H1 (cell line): ENCODE results near the gene SCN10A. TPM values are rescaled to one million over a fixed set of nuclear protein-coding genes. Genes with fewer than 3 reads are reported as not detected.

Experiments used
- CTCF ChIA-PET: fragments of 300-600 bp; sonication (Branson Sonifier 250); formaldehyde crosslinking; loops from one replicate; lab custom pipeline; 2021; ENCODE audit not compliant: partially characterized antibody; lab: Charles Lee
- POLR2A ChIA-PET: fragments of 300-600 bp; sonication (Branson Sonifier 250); formaldehyde crosslinking; loops from one replicate; lab custom pipeline; 2021; ENCODE audit warnings: inconsistent platforms; ENCODE audit not compliant: partially characterized antibody; lab: Charles Lee
- DNase-seq, 2 experiments: peaks; one replicate each; pipeline versions ENCODE4 v3.0.0 to v3.0.0-alpha.2; 2010 to 2022; ENCODE audit warnings: low spot score in 2 of 2, low read depth in 1 of 2, mixed read lengths in 1 of 2
- FAIRE-seq: peaks from 2 replicates; lab custom pipeline; 2011; peaks lifted over from hg19 to GRCh38; lab: Jason Lieb, UNC
- H2AFZ ChIP-seq: 2 replicates; pipeline ENCODE4 v1.8.1; 2012; ENCODE audit warnings: low read length, inconsistent platforms
- H2AK5ac ChIP-seq: 2 replicates; pipeline ENCODE4 v1.6.1; 2013; ENCODE audit warnings: low read depth, low read length
- H2BK120ac ChIP-seq: replicated peaks from 2 replicates; pipeline ENCODE3; 2013; ENCODE audit warnings: low read depth, low read length, inconsistent platforms
- H2BK12ac ChIP-seq: 2 replicates; pipeline ENCODE4 v1.6.1; 2013; ENCODE audit warnings: low read depth, low read length
- H2BK15ac ChIP-seq: 2 replicates; pipeline ENCODE4 v1.6.1; 2013; ENCODE audit warnings: low read length
- H2BK20ac ChIP-seq: 2 replicates; pipeline ENCODE4 v1.6.1; 2013; ENCODE audit warnings: low read length
- H2BK5ac ChIP-seq: 2 replicates; pipeline ENCODE4 v1.6.1; 2013; ENCODE audit warnings: low read depth, low read length
- H3K14ac ChIP-seq: 2 replicates; pipeline ENCODE4 v1.6.1; 2013; ENCODE audit warnings: inconsistent platforms; ENCODE audit not compliant: insufficient read length
- H3K18ac ChIP-seq: 2 replicates; pipeline ENCODE4 v1.6.1; 2013; ENCODE audit warnings: low read length; ENCODE audit errors: extremely low read depth
- H3K23ac ChIP-seq: 2 replicates; pipeline ENCODE4 v1.6.1; 2013; ENCODE audit warnings: inconsistent platforms; ENCODE audit not compliant: insufficient read length
- H3K23me2 ChIP-seq: 2 replicates; pipeline ENCODE4 v1.6.1; 2013; ENCODE audit warnings: low read depth, low read length
- H3K27ac ChIP-seq: 2 replicates; pipeline ENCODE4 v1.6.1; 2011; ENCODE audit warnings: low read depth, low read length, inconsistent platforms
- H3K27me3 ChIP-seq, 4 experiments: replicated peaks in 1 of 4; 1 replicate in 1 of 4; 2 replicates in 3 of 4; pipeline versions ENCODE4 v1.6.1 to v1.8.1; 2011 to 2013; ENCODE audit warnings: low read length in 3 of 4, mild to moderate bottlenecking in 3 of 4, inconsistent platforms in 2 of 4, mixed read lengths in 2 of 4, moderate library complexity in 1 of 4; ENCODE audit not compliant: control insufficient read depth in 3 of 4, insufficient read depth in 3 of 4; ENCODE audit errors: extremely low read depth in 1 of 4
- H3K36me3 ChIP-seq, 4 experiments: 2 replicates each; pipeline versions ENCODE4 v1.6.1 to v1.8.1; 2011 to 2013; ENCODE audit warnings: mild to moderate bottlenecking in 4 of 4, low read length in 3 of 4, moderate library complexity in 2 of 4, control low read depth in 1 of 4, inconsistent platforms in 1 of 4; ENCODE audit not compliant: insufficient read depth in 4 of 4, control insufficient read depth in 2 of 4
- H3K4ac ChIP-seq: replicated peaks from 2 replicates; pipeline ENCODE3; 2013; ENCODE audit warnings: low read length, low read depth, mixed read lengths, inconsistent platforms; ENCODE audit not compliant: insufficient read length
- H3K4me1 ChIP-seq, 4 experiments: replicated peaks in 1 of 4; 1 replicate in 1 of 4; 2 replicates in 3 of 4; pipeline versions ENCODE4 v1.6.1 to v1.8.1; 2011 to 2013; ENCODE audit warnings: low read length in 3 of 4, inconsistent platforms in 2 of 4, mixed read lengths in 1 of 4; ENCODE audit not compliant: insufficient read depth in 4 of 4, control insufficient read depth in 3 of 4
- H3K4me2 ChIP-seq, 2 experiments: 2 replicates each; pipeline versions ENCODE4 v1.6.1 to v1.8.1; 2011 to 2013; ENCODE audit warnings: low read depth in 2 of 2, low read length in 2 of 2, control low read depth in 1 of 2, inconsistent platforms in 1 of 2, mild to moderate bottlenecking in 1 of 2; ENCODE audit not compliant: insufficient read depth in 1 of 2
- H3K4me3 ChIP-seq, 4 experiments: fragments of 200-600, 300-600 bp in 1 of 4; sonication (generic), shearing (Covaris generic), sonication (Bioruptor Twin) in 1 of 4; 2 replicates each; pipeline versions ENCODE4 v1.5.1 to v1.8.1; 2011 to 2016; ENCODE audit warnings: low read length in 4 of 4, low read depth in 3 of 4, control low read depth in 2 of 4, inconsistent platforms in 2 of 4, mild to moderate bottlenecking in 2 of 4, mixed read lengths in 1 of 4, moderate library complexity in 1 of 4; ENCODE audit not compliant: insufficient read depth in 2 of 4; ENCODE audit errors: extremely low read depth in 1 of 4
- H3K56ac ChIP-seq: replicated peaks from 2 replicates; pipeline ENCODE3; 2013; ENCODE audit warnings: low read depth, mild to moderate bottlenecking, mixed read lengths, low read length, inconsistent platforms; ENCODE audit not compliant: insufficient read length
- H3K79me1 ChIP-seq: 2 replicates; pipeline ENCODE4 v1.6.1; 2013; ENCODE audit warnings: low read depth, low read length, control low read depth
- H3K79me2 ChIP-seq, 2 experiments: 2 replicates each; pipeline versions ENCODE4 v1.6.1 to v1.8.1; 2012 to 2013; ENCODE audit warnings: low read length in 2 of 2, mild to moderate bottlenecking in 2 of 2, inconsistent platforms in 1 of 2; ENCODE audit not compliant: insufficient read depth in 2 of 2, control insufficient read depth in 1 of 2
- H3K9ac ChIP-seq, 4 experiments: replicated peaks in 1 of 4; 1 replicate in 1 of 4; 2 replicates in 3 of 4; pipeline versions ENCODE4 v1.6.1 to v1.8.1; 2011 to 2013; ENCODE audit warnings: low read depth in 3 of 4, low read length in 3 of 4, control low read depth in 2 of 4, mild to moderate bottlenecking in 2 of 4, moderate library complexity in 2 of 4, inconsistent platforms in 1 of 4; ENCODE audit errors: extremely low read depth in 1 of 4
- H3K9me3 ChIP-seq, 2 experiments: 2 replicates each; pipeline versions ENCODE4 v1.6.1 to v1.8.1; 2012 to 2013; ENCODE audit warnings: mild to moderate bottlenecking in 2 of 2, moderate library complexity in 2 of 2, control low read depth in 1 of 2, inconsistent platforms in 1 of 2, low read depth in 1 of 2, low read length in 1 of 2, mixed read lengths in 1 of 2; ENCODE audit not compliant: insufficient read depth in 2 of 2
- H4K20me1 ChIP-seq, 2 experiments: replicated peaks in 1 of 2; 2 replicates each; pipeline versions ENCODE3 to v1.8.1; 2011 to 2013; ENCODE audit warnings: inconsistent platforms in 2 of 2, low read length in 2 of 2, mild to moderate bottlenecking in 1 of 2; ENCODE audit not compliant: insufficient read depth in 2 of 2, control insufficient read depth in 1 of 2
- H4K5ac ChIP-seq: 2 replicates; pipeline ENCODE4 v1.6.1; 2013; ENCODE audit warnings: low read length, low read depth, mixed read lengths, inconsistent platforms; ENCODE audit not compliant: insufficient read length
- H4K8ac ChIP-seq: 2 replicates; pipeline ENCODE4 v1.8.0; 2013; ENCODE audit warnings: mild to moderate bottlenecking, moderate library complexity, low read length, inconsistent platforms; ENCODE audit not compliant: insufficient read depth; ENCODE audit errors: extremely low read depth
- H4K91ac ChIP-seq: replicated peaks from 2 replicates; pipeline ENCODE3; 2013; ENCODE audit warnings: low read length, mixed read lengths, inconsistent platforms; ENCODE audit not compliant: insufficient read length
- BCL11A ChIP-seq, 2 experiments: IDR thresholded peaks; one replicate each; pipeline ENCODE4 v1.6.1; 2011; ENCODE audit warnings: low read depth in 2 of 2, low read length in 2 of 2, mild to moderate bottlenecking in 2 of 2
- CHD1 ChIP-seq: IDR thresholded peaks from 2 replicates; pipeline ENCODE4 v1.6.1; 2012; ENCODE audit warnings: low read depth, low read length, improper control_type of control experiment
- SIRT6 ChIP-seq: IDR thresholded peaks from one replicate; pipeline ENCODE4 v1.7.1; 2012; ENCODE audit warnings: low read length, inconsistent platforms
- ZNF274 ChIP-seq: IDR thresholded peaks from 2 replicates; pipeline ENCODE4 v1.7.0; 2012; ENCODE audit warnings: low read length, borderline replicate concordance; ENCODE audit errors: extremely low read depth
- WGBS, 2 experiments: shearing (Covaris generic) in 1 of 2; methylation state at CpG; one replicate each; pipeline versions ENCODE4 v1.1.6 to v1.1.7; 2013 to 2015; ENCODE audit warnings: low lambda C conversion rate in 2 of 2, mixed read lengths in 2 of 2, inconsistent platforms in 1 of 2, low coverage in 1 of 2, missing lambda C conversion rate in 1 of 2; ENCODE audit not compliant: insufficient replicate concordance in 2 of 2, insufficient coverage in 1 of 2, insufficient read length in 1 of 2; ENCODE audit errors: extremely low coverage in 1 of 2, missing lambda C conversion rate in 1 of 2; 5-methylcytosine and 5-hydroxymethylcytosine counted together
- polyA plus RNA-seq, 7 experiments: library from polyadenylated mRNA; depleted of rRNA in 3 of 7; stranded (reverse) in 5 of 7; unstranded in 2 of 7; fragments of >200 nt in 5 of 7; fragments of 200-250 nt in 2 of 7; gene quantifications; 1 replicate in 5 of 7; 2 replicates in 1 of 7; 4 replicates in 1 of 7; pipeline versions ENCODE4 v1.2.1 to v1.2.3, GENCODE V29; 2011 to 2013; ENCODE audit warnings: missing spikeins in 2 of 7, mixed read lengths in 2 of 7
- total RNA-seq: library from RNA; stranded (reverse); fragmentation: NEBNext Ultra II Directional; extraction: Animal tissue kit (Norgen Biotek cat#: 25700); gene quantifications from 2 replicates; pipeline ENCODE4 v1.2.1, GENCODE V29; 2021

Gene SCN10A
- total and polyA plus RNA-seq, 2 of the 8 experiments (the other 6 are each of a cell fraction or from before 2014, with no cell fraction given), result not detected

- peak overlapping the region in 3 of 4 experiments; percentile 63 to 90 (median 81); a peak in 5 of 8 replicates for H3K4me3 ChIP-seq
- H3K18ac ChIP-seq, result no peak overlapping the region
- H2BK12ac ChIP-seq, result no peak overlapping the region
- ChIA-PET CTCF (interaction anchor here (0.9 to 29.3 kb wide), 13 partner anchors 9 to 352 kb away, joined by 3 to 538 read pairs (median 8); partner anchors contain the start of gene EXOG), POLR2A (interaction anchor here (1.1 kb wide), 1 partner anchor 18 kb away, joined by 3 read pairs; no protein-coding TSS in a partner anchor)
- H4K20me1 ChIP-seq, result peaks cover 0 to 28% of the 10 kb centered on the region in 2 experiments
- H3K4ac ChIP-seq, result no peak overlapping the region
- peaks cover 0 to 44% (median 28%) of the 10 kb centered on the region in 4 experiments; a peak in 6 of 7 replicates for H3K27me3 ChIP-seq
- whole genome bisulfite sequencing, 2 experiments, result 87% methylated on average over 7 of the region's 7 CpGs; no CpG with 5 or more reads in 1 of the 2 experiments
- H2BK15ac ChIP-seq, result 0 out of 2 replicates have a peak overlapping the region, but pooled peaks have one; percentile 3
- no peak overlapping the region for H3K27ac ChIP-seq
- FAIRE-seq, result no peak
- H3K23me2 ChIP-seq, result peaks cover 14% of the 10 kb centered on the region; the same call in 1 of the 2 replicates
- no peak overlapping the region for H3K56ac ChIP-seq
- peaks cover 0 to 13% (median 6%) of the 10 kb centered on the region in 4 experiments; a peak in 5 of 7 replicates for H3K4me1 ChIP-seq
- H3K4me2 ChIP-seq, result peak overlapping the region; percentile 86 to 93
- no peak overlapping the region for H2AFZ ChIP-seq
- no peak for TF ChIP-seq BCL11A (IDR thresholded peaks at IDR 0.05; ENCODE audit: low read depth in 2 of 2, low read length in 2 of 2)
- no peak for TF ChIP-seq CHD1
- TF ChIP-seq SIRT6, result no peak
- TF ChIP-seq ZNF274, result no peak
- H3K9ac ChIP-seq, result no peak overlapping the region
- peak in 1 of 2 experiments; percentile 39 for DNase-seq
- no peak overlapping the region for H4K5ac ChIP-seq
- no peaks in the 10 kb centered on the region for H3K36me3 ChIP-seq
- H2BK5ac ChIP-seq, result no peak overlapping the region
- no peak overlapping the region for H3K23ac ChIP-seq
- no peak overlapping the region for H2BK20ac ChIP-seq
- H4K8ac ChIP-seq, result no peak overlapping the region
- no peak overlapping the region for H4K91ac ChIP-seq
- no peak overlapping the region for H3K14ac ChIP-seq
- H3K79me2 ChIP-seq, result no peaks in the 10 kb centered on the region; a peak in 1 of 4 replicates
- H2BK120ac ChIP-seq, result no peak overlapping the region
- H2AK5ac ChIP-seq, result no peak overlapping the region
- H3K9me3 ChIP-seq, result no peaks in the 10 kb centered on the region
- H3K79me1 ChIP-seq, result 0 out of 2 replicates have a peak, but pooled peaks cover 9% of the 10 kb centered on the region
Observed at GRCh38 chr3:38648024-38648658, 167.9 kb downstream of the SCN10A start.
